HEK293T (cell line): ENCODE data around the gene LCN1.

ENCODE experiments used
- ELF4 ChIP-seq: fragments of 450-650 bp; IDR thresholded peaks from 2 replicates; pipeline ENCODE4 v1.6.1; 2017; ENCODE audit warnings: antibody characterized with exemption
- FOXM1 ChIP-seq: fragments of 450-650 bp; IDR thresholded peaks from 2 replicates; pipeline ENCODE4 v1.6.1; 2017; ENCODE audit warnings: mild to moderate bottlenecking, borderline replicate concordance
- L3MBTL2 ChIP-seq: fragments of 450-650 bp; conservative IDR thresholded peaks from 2 replicates; pipeline ENCODE4 v1.6.1; 2016; ENCODE audit warnings: mild to moderate bottlenecking
- LEF1 ChIP-seq: fragments of 450-650 bp; IDR thresholded peaks from 2 replicates; pipeline ENCODE4 v1.6.1; 2017; ENCODE audit warnings: mild to moderate bottlenecking, borderline replicate concordance
- NFRKB ChIP-seq: fragments of 450-650 bp; IDR thresholded peaks from 2 replicates; pipeline ENCODE4 v1.6.1; 2016; ENCODE audit warnings: mild to moderate bottlenecking, moderate library complexity

DNA sequence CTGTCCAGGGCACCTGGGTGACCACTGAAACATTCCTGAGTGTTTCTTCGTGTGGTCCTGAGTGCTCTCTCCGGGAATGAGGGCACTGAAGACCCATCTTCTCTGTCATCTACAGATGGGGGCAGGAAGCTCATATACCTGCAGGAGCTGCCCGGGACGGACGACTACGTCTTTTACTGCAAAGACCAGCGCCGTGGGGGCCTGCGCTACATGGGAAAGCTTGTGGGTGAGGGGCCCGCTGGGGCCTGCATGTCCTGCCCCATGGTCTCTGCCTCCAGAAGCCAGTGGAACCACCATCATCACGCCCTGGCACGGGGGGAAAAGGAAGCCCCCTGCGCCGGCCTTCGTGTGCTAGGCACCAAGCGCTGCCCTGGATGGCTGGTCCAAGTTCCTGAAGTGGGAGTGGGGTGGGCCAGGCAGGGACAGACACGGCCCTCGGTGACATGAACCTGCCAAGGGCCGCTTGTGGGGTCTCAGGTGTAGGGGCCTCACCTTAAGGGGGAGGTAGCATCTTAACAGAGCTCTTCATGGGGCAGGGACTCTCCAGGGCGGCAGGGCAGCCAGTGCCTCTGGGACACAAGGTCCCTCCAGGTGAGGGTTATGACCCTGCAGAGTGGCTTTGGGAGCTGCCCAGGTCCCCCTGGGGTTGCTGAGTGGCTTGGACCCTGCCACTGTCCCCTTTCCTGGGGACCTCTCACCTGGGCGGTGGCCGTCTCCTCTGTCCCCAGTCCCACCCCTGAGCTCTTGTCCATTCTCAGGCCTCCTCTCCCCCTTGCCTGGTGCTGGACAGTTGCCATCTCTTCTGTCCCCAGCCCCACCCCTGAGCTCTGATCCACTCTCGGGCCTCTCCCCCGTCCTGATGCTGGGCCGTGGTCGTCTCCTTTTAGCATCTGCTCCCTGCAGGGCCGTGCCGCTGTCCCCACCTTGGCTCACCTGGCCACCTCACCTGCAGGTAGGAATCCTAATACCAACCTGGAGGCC, 26.8 kb downstream of the LCN1 start:
- no peak for TF ChIP-seq FOXM1
- no peak for TF ChIP-seq NFRKB
- TF ChIP-seq L3MBTL2 = no peak
- TF ChIP-seq LEF1 = no peak
- no peak for TF ChIP-seq ELF4
